Activated CD4-positive, alpha-beta T cell treated with anti-CD3 and anti-CD28 coated beads for 1 hour (primary cell): Measurements from ENCODE around the gene SLC49A3.
"Not testable (repeated sequence)": the region's sequence is repeated elsewhere in the genome, so short reads cannot be mapped to it uniquely, and the experiment has no call there.

ENCODE experiments used
- DNase-seq: peaks from one replicate; pipeline ENCODE4 v3.0.0-alpha.2; 2020

The SLC49A3 gene

GRCh38 chr4:688854-689681, at the start of gene SLC49A3:
TSS of gene SLC49A3 (minus strand) at chr4:689151. CDS start at chr4:689127, 24 bp downstream.
- no peak for DNase-seq

- DNase-seq, result not testable (repeated sequence)
Observed at GRCh38 chr4:736561-736960, 47.6 kb upstream of the SLC49A3 start.

- DNase-seq, result no peak
Observed at GRCh38 chr4:735583-735982, 46.6 kb upstream of the SLC49A3 start.

GRCh38 chr4:734951-735350, 46.0 kb upstream of the SLC49A3 start:
- no peak for DNase-seq

- DNase-seq, result no peak
Observed at GRCh38 chr4:734075-734474, 45.1 kb upstream of the SLC49A3 start.

GRCh38 chr4:733631-733980, 44.7 kb upstream of the SLC49A3 start:
- DNase-seq, result no peak

- no peak for DNase-seq
Observed at GRCh38 chr4:732911-733630, 44.1 kb upstream of the SLC49A3 start.

GRCh38 chr4:732486-732885, 43.5 kb upstream of the SLC49A3 start:
- no peak for DNase-seq

- not testable (repeated sequence) for DNase-seq
Observed at GRCh38 chr4:731954-732353, 43.0 kb upstream of the SLC49A3 start.

- not testable (repeated sequence) for DNase-seq
Observed at GRCh38 chr4:730946-731904, 42.3 kb upstream of the SLC49A3 start.

- no peak for DNase-seq
Observed at GRCh38 chr4:730511-730910, 41.6 kb upstream of the SLC49A3 start.

- no peak for DNase-seq
Observed at GRCh38 chr4:729336-730315, 40.7 kb upstream of the SLC49A3 start.

GRCh38 chr4:727576-727975, 38.6 kb upstream of the SLC49A3 start:
- no peak for DNase-seq

GRCh38 chr4:726838-727237, 37.9 kb upstream of the SLC49A3 start:
- DNase-seq, result no peak

- no peak for DNase-seq
Observed at GRCh38 chr4:726235-726787, 37.4 kb upstream of the SLC49A3 start.

- no peak for DNase-seq
Observed at GRCh38 chr4:725391-726234, 36.7 kb upstream of the SLC49A3 start.

GRCh38 chr4:723751-724530, 35.0 kb upstream of the SLC49A3 start:
- no peak for DNase-seq

- DNase-seq, result no peak
Observed at GRCh38 chr4:722851-723360, 34.0 kb upstream of the SLC49A3 start.

GRCh38 chr4:722169-722725, 33.3 kb upstream of the SLC49A3 start:
- no peak for DNase-seq
